SH-SY5Y (cell line): ENCODE data around the gene GMCL2.

Source experiments
- GATA2 ChIP-seq: IDR thresholded peaks from 2 replicates; pipeline ENCODE4 v1.6.1; 2011; ENCODE audit warnings: mild to moderate bottlenecking, low read depth, low read length
- GATA3 ChIP-seq: IDR thresholded peaks from 2 replicates; pipeline ENCODE4 v1.6.1; 2011; ENCODE audit warnings: low read depth, mild to moderate bottlenecking, low read length, moderate library complexity

GRCh38 chr5:178137991-178138390 is 49.2 kb downstream of the GMCL2 start:
- no peak for TF ChIP-seq GATA2
- no peak for TF ChIP-seq GATA3
